OCI-LY3 (cell line): ENCODE results near the gene SRSF3.
"Not testable (repeated sequence)": the region's sequence is repeated elsewhere in the genome, so short reads cannot be mapped to it uniquely, and the experiment has no call there.

ENCODE experiments used
- H2AFZ ChIP-seq: fragments of 200-600, 300-600 bp; shearing (Covaris generic); 2 replicates; pipeline ENCODE4 v1.6.0; 2014; ENCODE audit warnings: antibody characterized with exemption, low read depth, low read length
- H3K27ac ChIP-seq: fragments of 200-600, 300-600 bp; sonication (generic); 2 replicates; pipeline ENCODE4 v1.5.1; 2014; ENCODE audit warnings: mild to moderate bottlenecking, low read length, moderate library complexity, mixed read lengths
- H3K27me3 ChIP-seq: fragments of 200-600, 300-600 bp; sonication (generic); 2 replicates; pipeline ENCODE4 v1.6.1; 2014; ENCODE audit warnings: low read depth, low read length, mixed read lengths
- H3K36me3 ChIP-seq: fragments of 200-600, 300-600 bp; sonication (generic); replicated peaks from 2 replicates; pipeline ENCODE3; 2014; ENCODE audit warnings: low read depth, low read length, mixed read lengths
- H3K4me1 ChIP-seq: fragments of 300-600, 200-600 bp; sonication (generic); 2 replicates; pipeline ENCODE4 v1.6.1; 2014; ENCODE audit warnings: low read length, mixed read lengths
- H3K4me2 ChIP-seq: fragments of 200-600, 300-600 bp; sonication (generic); 2 replicates; pipeline ENCODE4 v1.6.1; 2014; ENCODE audit warnings: low read length, mixed read lengths
- H3K4me3 ChIP-seq: fragments of 300-600, 200-600 bp; sonication (generic); 2 replicates; pipeline ENCODE4 v1.5.1; 2014; ENCODE audit warnings: antibody characterized with exemption, mild to moderate bottlenecking, low read length, moderate library complexity
- H3K79me2 ChIP-seq: fragments of 300-600, 200-600 bp; shearing (Covaris generic); 2 replicates; pipeline ENCODE4 v1.6.1; 2014; ENCODE audit warnings: mild to moderate bottlenecking, low read length, mixed read lengths
- H3K9ac ChIP-seq: fragments of 300-600, 200-600 bp; shearing (Covaris generic); 2 replicates; pipeline ENCODE4 v1.6.0; 2014; ENCODE audit warnings: mild to moderate bottlenecking, low read length, moderate library complexity
- H3K9me3 ChIP-seq: fragments of 200-600, 300-600 bp; shearing (Covaris generic); 2 replicates; pipeline ENCODE4 v1.6.1; 2014; ENCODE audit warnings: low read length, mixed read lengths; ENCODE audit not compliant: insufficient read depth
- H4K20me1 ChIP-seq: fragments of 200-600, 300-600 bp; sonication (generic); 2 replicates; pipeline ENCODE4 v1.6.1; 2016; ENCODE audit warnings: low read length, mixed read lengths; ENCODE audit not compliant: insufficient read depth
- CTCF ChIP-seq: fragments of 200-600, 300-600 bp; sonication (generic); IDR thresholded peaks from 2 replicates; pipeline ENCODE4 v1.5.1; 2014; ENCODE audit warnings: antibody characterized with exemption, low read length, low read depth
- EZH2phosphoT487 ChIP-seq: fragments of 200-600 bp; shearing (Covaris generic); IDR thresholded peaks from 2 replicates; pipeline ENCODE4 v1.6.1; 2018; ENCODE audit warnings: antibody characterized with exemption, mixed run types, low read depth

The SRSF3 gene

DNA sequence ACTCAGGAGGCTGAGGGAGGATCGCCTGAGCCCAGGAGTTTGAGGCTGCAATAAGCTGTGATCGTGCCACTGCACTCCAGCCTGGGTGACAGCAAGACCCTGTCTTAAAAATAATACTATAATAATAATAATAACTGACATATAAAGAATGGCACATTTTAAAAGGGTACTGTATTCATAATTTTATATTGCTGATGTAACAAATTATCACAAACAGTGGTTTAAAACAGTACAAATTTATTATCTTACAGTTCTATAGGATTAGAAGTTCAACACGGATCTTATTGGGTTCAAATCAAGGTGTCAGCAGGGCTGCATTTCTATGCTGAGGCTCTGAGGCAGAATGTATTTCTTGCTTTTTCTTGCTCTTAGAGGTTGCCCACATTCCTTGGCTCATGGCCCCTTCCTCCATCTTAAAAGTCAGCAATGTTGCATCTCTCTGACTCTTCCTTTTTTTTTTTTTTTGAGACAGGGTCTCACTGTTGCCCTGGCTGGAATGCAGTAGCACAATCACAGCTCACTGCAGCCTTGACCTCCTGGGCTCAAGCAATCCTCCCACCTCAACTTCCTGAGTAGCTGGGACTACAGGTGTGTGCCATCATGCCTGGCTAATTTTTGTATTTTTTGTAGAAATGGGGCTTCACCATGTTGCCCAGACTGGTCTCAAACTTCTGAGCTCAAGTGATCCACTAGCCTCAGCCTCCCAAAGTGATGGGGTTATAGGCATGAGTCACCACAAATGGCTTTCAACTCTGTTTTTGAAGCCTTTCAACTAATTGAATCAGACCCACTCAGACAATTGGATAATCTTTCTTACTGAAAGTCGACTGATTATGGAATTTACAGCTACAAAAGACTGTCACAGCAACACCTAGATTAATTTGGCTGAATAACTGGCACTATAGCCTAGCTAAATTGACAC lies 22.8 kb upstream of the SRSF3 start:
- Histone ChIP-seq H3K4me2 (no peak overlapping the region), H2AFZ (no peak overlapping the region), H3K27ac (no peak overlapping the region), H3K9ac (no peak overlapping the region), H3K27me3 (no peaks in the 10 kb centered on the region), H3K4me1 (peaks cover 13% of the 10 kb centered on the region), H3K9me3 (no peaks in the 10 kb centered on the region), H3K4me3 (no peak overlapping the region), H4K20me1 (no peaks in the 10 kb centered on the region), H3K36me3 (no peaks in the 10 kb centered on the region), H3K79me2 (no peaks in the 10 kb centered on the region)
- TF ChIP-seq CTCF (no peak), EZH2phosphoT487 (no peak)

DNA sequence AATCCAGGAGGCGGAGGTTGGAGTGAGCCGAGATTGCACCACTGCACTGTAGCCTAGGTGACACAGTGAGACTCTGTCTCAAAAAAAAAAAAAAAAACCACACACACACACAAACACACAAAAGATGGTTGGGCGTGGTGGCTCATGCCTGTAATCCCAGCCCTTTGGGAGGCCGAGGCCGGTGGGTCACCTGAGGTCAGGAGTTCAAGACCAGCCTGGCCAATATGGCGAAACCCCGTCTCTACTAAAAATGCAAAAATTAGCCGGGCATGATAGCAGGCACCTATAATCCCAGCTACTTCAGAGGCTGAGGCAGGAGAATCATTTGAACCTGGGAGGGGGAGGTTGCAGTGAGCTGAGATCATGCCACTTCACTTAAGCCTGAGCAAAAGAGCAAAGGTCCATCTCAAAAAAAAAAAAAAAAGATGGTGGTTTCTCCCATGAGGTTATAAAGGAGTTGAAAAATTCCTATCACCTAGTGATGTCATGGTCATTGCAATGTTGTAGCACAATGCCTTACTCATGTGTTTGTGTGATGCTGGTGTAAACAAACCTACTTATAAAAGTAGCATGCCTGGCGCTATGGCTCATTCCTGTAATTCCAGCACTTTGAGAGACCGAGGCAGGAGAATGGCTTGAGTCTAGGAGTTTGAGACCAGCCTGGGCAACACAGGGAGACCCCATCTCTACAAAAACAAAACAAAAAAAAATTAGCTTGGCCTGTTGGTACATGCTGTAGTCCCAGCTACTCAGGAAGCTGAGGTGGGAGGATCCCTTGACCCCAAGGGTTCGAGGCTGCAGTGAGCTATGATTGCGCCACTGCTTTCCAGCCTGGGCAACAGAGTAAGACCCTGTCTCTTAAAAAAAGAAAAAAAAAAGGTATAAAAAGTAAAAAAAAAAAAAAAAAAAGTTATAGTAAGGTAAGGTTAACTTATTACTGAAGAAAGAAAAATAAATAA lies 21.5 kb upstream of the SRSF3 start:
- H3K27ac ChIP-seq, result not testable (repeated sequence)

DNA sequence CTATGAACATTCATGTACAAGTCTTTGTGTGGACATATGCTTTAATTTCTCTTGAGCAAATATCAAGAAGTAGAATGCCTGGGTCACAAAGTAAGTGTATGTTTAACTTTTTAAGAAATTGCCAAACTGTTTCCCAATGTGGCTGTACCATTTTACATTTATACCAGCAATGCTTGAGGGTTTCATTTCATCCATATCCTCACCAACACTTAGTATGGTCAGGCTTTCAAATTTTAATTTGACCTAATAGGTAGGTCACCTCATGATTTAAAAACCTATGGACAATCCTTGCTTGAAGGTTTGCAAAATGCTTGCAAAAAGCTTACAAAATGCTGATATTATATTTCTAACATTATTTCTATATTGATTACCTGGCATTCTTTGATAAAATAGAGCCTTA lies 19.5 kb upstream of the SRSF3 start:
- Histone ChIP-seq H3K27me3 (no peaks in the 10 kb centered on the region), H3K79me2 (no peaks in the 10 kb centered on the region), H3K4me3 (no peak overlapping the region), H3K36me3 (no peaks in the 10 kb centered on the region), H3K4me2 (no peak overlapping the region), H4K20me1 (no peaks in the 10 kb centered on the region), H3K9ac (no peak overlapping the region), H2AFZ (no peak overlapping the region), H3K9me3 (no peaks in the 10 kb centered on the region), H3K4me1 (peaks cover 12% of the 10 kb centered on the region), H3K27ac (no peak overlapping the region)
- TF ChIP-seq EZH2phosphoT487 (no peak), CTCF (no peak)

More for the DNA sequence above, 21.5 kb upstream of the SRSF3 start:
- H3K27me3 ChIP-seq, H3K79me2 ChIP-seq, H3K36me3 ChIP-seq, H3K9ac ChIP-seq, H2AFZ ChIP-seq, H3K4me3 ChIP-seq, H3K4me2 ChIP-seq, H3K9me3 ChIP-seq, H4K20me1 ChIP-seq: not testable (repeated sequence)
- peaks cover 13% of the 10 kb centered on the region for H3K4me1 ChIP-seq

- no peaks in the 10 kb centered on the region for H3K27me3 ChIP-seq
- H3K4me2 ChIP-seq, result no peak overlapping the region
- H3K4me1 ChIP-seq, result peaks cover 7% of the 10 kb centered on the region; the same call in 1 of the 2 replicates
- H2AFZ ChIP-seq, result no peak overlapping the region
- H3K9me3 ChIP-seq, result no peaks in the 10 kb centered on the region
- H3K9ac ChIP-seq, result no peak overlapping the region
- TF ChIP-seq EZH2phosphoT487 (no peak), CTCF (no peak)
- H3K27ac ChIP-seq, result no peak overlapping the region
- no peaks in the 10 kb centered on the region for H3K79me2 ChIP-seq
- H4K20me1 ChIP-seq, result no peaks in the 10 kb centered on the region
- no peak overlapping the region for H3K4me3 ChIP-seq
- H3K36me3 ChIP-seq, result no peaks in the 10 kb centered on the region
Measured at GRCh38 chr6:36576578-36576977, 17.6 kb upstream of the SRSF3 start.
